Measurements from ENCODE around the gene DCAF11.

Gene DCAF11

DNA sequence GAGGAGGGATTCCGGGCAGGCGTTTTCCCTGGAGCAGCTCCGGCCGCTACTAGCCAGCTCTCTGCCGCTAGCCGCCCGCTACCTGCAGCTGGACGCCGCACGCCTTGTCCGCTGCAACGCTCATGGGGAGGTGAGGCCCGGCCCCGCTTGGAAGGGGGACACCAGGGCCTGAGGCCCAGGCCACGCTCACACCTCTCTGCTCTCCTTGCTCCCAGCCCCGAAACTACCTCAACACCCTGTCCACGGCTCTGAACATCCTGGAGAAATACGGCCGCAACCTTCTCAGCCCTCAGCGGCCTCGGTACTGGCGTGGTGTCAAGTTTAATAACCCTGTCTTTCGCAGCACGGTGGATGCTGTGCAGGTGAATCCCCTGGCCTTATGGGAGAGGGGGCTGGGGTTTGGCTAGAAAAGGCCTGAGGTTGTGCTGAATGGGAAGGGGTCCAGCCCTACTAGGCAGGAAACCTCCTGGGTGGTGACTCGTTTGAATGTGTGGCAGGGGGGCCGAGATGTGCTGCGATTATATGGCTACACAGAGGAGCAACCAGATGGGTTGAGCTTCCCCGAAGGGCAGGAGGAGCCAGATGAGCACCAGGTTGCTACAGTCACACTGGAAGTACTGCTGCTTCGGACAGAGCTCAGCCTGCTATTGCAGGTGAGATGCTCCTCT is 33.3 kb downstream of the DCAF11 start:
- Mint-ChIP-seq H3K9me3 (no peaks in the 10 kb centered on the region), H3K36me3 (peaks cover 12% of the 10 kb centered on the region), H3K4me3 (peak overlapping the region; percentile 99), H3K27me3 (no peaks in the 10 kb centered on the region), H3K27ac (peak overlapping the region; percentile 70), H3K4me1 (peaks cover 56% of the 10 kb centered on the region)

DNA sequence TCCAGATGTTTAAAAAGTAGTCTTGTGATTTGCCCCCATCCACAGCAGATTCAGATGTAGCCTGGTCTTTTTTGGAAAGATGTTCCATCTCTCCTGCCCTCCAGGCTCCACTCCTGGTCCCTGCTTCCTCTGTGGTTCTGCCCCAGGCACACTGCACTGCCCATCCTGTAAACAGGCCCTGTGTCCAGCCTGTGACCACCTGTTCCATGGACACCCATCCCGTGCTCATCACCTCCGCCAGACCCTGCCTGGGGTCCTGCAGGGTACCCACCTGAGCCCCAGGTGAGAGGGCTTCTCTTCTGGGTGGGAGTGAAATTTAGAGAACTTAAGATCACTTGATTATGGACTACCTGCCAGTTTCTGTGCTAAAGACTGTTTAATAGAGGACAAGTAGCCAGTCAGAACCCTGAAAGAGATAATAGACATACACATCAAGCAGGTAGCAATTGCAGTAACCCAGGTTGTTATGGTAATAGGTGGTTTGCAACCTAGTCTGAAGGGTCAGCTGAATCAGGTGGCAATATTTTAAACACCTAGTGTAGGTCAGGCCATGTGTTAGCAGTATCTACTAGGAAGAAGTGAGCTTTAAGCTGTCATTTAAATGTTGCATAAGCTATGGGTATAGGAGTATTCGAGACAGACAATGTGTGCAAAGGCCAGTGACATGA is 34.9 kb downstream of the DCAF11 start:
- Mint-ChIP-seq H3K27ac (no peak overlapping the region), H3K27me3 (no peaks in the 10 kb centered on the region), H3K9me3 (no peaks in the 10 kb centered on the region), H3K4me1 (peaks cover 43% of the 10 kb centered on the region), H3K36me3 (peaks cover 8% of the 10 kb centered on the region), H3K4me3 (peak overlapping the region; percentile 99)

DNA sequence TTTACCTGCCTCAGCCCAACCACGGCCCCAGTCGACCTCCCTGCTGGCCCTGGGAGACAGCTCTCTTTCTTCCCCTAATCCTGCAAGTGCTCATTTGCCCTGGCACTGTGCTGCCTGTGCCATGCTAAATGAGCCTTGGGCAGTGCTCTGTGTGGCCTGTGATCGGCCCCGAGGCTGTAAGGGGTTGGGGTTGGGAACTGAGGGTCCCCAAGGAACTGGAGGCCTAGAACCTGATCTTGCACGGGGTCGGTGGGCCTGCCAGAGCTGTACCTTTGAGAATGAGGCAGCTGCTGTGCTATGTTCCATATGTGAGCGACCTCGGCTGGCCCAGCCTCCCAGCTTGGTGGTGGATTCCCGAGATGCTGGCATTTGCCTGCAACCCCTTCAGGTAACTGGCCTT is 35.5 kb downstream of the DCAF11 start:
- Mint-ChIP-seq H3K36me3 (peaks cover 8% of the 10 kb centered on the region), H3K27me3 (no peaks in the 10 kb centered on the region), H3K4me1 (peaks cover 38% of the 10 kb centered on the region), H3K27ac (no peak overlapping the region), H3K4me3 (no peak overlapping the region), H3K9me3 (no peaks in the 10 kb centered on the region)

DNA sequence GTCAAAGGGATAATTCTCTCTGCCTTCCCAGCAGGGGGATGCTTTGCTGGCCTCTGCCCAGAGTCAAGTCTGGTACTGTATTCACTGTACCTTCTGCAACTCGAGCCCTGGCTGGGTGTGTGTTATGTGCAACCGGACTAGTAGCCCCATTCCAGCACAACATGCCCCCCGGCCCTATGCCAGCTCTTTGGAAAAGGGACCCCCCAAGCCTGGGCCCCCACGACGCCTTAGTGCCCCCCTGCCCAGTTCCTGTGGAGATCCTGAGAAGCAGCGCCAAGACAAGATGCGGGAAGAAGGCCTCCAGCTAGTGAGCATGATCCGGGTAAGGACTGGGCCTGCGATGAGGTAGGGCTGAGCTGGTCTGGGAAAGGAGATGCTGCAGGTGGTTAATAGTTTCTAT is 36.0 kb downstream of the DCAF11 start:
- Mint-ChIP-seq H3K27me3 (no peaks in the 10 kb centered on the region), H3K4me3 (peak overlapping the region; percentile 19), H3K9me3 (no peaks in the 10 kb centered on the region), H3K27ac (no peak overlapping the region), H3K4me1 (peaks cover 33% of the 10 kb centered on the region), H3K36me3 (peaks cover 9% of the 10 kb centered on the region)

DNA sequence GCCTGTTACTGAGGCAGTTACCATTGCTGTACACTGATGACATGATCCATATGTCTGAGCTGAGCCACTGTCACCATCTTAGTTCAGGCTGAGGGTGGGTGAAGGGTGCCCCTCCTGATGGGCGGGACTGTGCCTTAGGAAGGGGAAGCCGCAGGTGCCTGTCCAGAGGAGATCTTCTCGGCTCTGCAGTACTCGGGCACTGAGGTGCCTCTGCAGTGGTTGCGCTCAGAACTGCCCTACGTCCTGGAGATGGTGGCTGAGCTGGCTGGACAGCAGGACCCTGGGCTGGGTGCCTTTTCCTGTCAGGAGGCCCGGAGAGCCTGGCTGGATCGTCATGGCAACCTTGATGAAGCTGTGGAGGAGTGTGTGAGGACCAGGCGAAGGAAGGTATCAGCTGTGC is 36.4 kb downstream of the DCAF11 start:
- Mint-ChIP-seq H3K27me3 (no peaks in the 10 kb centered on the region), H3K4me1 (peaks cover 29% of the 10 kb centered on the region), H3K4me3 (no peak overlapping the region), H3K9me3 (no peaks in the 10 kb centered on the region), H3K36me3 (peaks cover 8% of the 10 kb centered on the region), H3K27ac (no peak overlapping the region)

DNA sequence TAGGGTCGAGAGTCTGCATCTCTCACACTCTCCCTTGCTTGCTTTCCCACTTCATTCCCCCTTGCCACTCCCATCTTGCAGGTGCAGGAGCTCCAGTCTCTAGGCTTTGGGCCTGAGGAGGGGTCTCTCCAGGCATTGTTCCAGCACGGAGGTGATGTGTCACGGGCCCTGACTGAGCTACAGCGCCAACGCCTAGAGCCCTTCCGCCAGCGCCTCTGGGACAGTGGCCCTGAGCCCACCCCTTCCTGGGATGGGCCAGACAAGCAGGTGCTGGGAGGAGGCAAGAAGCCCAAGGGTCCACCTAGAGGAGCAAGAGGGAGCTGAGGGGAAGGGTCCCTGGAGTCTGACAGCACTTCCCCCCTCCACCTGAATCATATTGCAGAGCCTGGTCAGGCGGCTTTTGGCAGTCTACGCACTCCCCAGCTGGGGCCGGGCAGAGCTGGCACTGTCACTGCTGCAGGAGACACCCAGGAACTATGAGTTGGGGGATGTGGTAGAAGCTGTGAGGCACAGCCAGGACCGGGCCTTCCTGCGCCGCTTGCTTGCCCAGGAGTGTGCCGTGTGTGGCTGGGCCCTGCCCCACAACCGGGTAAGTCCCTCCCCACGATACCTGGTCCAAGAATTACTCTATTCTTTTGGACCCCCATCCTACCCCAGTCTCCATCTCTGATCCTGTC is 37.0 kb downstream of the DCAF11 start:
- no peaks in the 10 kb centered on the region for H3K9me3 Mint-ChIP-seq
- H3K27ac Mint-ChIP-seq = no peak overlapping the region
- H3K4me1 Mint-ChIP-seq = peaks cover 29% of the 10 kb centered on the region
- no peak overlapping the region for H3K4me3 Mint-ChIP-seq
- no peaks in the 10 kb centered on the region for H3K27me3 Mint-ChIP-seq
- H3K36me3 Mint-ChIP-seq = peaks cover 8% of the 10 kb centered on the region

DNA sequence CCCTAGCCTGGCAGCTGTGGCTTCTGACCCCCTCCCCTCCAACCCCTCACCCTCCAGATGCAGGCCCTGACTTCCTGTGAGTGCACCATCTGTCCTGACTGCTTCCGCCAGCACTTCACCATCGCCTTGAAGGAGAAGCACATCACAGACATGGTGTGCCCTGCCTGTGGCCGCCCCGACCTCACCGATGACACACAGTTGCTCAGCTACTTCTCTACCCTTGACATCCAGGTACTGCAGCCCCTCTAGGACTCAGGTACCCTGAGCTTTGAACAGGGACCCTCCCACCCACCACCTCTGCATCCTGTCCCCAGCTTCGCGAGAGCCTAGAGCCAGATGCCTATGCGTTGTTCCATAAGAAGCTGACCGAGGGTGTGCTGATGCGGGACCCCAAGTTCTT is 40.5 kb downstream of the DCAF11 start:
- no peaks in the 10 kb centered on the region for H3K27me3 Mint-ChIP-seq
- H3K4me1 Mint-ChIP-seq = peaks cover 13% of the 10 kb centered on the region
- no peak overlapping the region for H3K27ac Mint-ChIP-seq
- peaks cover 8% of the 10 kb centered on the region for H3K36me3 Mint-ChIP-seq
- H3K4me3 Mint-ChIP-seq = no peak overlapping the region
- H3K9me3 Mint-ChIP-seq = no peaks in the 10 kb centered on the region

DNA sequence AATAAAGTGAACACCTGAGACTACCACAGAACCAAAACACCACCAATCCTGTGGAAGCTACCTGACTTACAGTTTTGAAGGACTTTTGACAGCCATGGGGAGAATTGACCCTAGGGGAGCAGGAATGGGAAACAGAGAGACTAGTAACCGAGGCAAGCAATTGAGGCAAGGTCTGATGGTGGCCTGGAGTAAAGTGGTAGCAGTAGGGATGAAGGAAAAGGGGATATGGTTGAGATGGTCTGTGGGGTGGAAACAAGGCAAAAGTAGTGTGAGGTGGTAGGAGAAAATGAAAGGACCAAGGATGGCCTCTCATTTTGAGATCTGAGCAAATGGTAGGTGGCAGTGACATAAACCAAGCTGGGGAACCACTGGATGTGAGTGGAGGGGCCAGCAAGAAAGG is 42.3 kb downstream of the DCAF11 start:
- Mint-ChIP-seq H3K36me3 (peaks cover 5% of the 10 kb centered on the region), H3K4me3 (no peak overlapping the region), H3K9me3 (no peaks in the 10 kb centered on the region), H3K4me1 (peaks cover 18% of the 10 kb centered on the region), H3K27me3 (no peaks in the 10 kb centered on the region), H3K27ac (peak overlapping the region; percentile 0)

DNA sequence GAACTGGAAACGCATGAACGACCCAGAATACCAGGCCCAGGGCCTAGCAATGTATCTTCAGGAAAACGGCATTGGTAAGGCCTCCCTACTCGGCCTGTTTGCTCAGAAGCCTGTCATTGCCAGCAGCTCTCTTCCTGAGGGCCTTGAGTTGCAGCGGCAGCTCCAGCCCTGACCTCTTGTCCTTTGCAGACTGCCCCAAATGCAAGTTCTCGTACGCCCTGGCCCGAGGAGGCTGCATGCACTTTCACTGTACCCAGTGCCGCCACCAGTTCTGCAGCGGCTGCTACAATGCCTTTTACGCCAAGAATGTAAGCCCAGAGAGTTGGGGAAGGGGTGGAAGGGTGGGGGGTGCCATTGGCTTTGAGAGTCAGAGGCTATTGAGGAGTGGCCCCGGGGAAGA is 42.8 kb downstream of the DCAF11 start:
- H3K27me3 Mint-ChIP-seq = no peaks in the 10 kb centered on the region
- peak overlapping the region; percentile 0 for H3K27ac Mint-ChIP-seq
- peaks cover 23% of the 10 kb centered on the region for H3K4me1 Mint-ChIP-seq
- no peak overlapping the region for H3K4me3 Mint-ChIP-seq
- H3K9me3 Mint-ChIP-seq = no peaks in the 10 kb centered on the region
- H3K36me3 Mint-ChIP-seq = peaks cover 7% of the 10 kb centered on the region

DNA sequence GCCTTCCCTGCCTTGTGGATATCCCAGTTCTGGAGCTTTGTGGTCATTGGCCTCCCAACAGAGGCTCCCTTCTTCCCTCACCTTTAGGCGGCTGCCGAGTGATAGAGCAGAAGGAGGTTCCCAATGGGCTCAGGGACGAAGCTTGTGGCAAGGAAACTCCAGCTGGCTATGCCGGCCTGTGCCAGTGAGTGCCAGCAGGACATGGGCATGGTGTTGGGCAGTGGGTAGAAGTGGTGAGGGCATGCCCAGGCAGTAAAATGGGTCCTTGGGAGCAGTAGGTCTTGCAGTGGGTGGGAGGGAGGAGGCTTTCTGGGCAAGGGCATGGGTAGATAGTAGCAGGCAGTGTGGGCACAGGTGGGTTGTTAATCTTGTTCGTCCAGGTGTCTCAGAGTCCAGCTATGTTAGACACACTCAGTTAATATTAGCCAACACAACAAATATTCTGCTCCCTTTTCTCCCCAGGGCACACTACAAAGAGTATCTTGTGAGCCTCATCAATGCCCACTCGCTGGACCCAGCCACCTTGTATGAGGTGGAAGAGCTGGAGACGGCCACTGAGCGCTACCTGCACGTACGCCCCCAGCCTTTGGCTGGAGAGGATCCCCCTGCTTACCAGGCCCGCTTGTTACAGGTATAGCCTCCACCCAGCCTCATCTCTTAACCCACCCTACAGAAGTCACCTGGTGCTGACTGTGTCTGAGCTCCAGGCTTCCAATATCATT is 45.4 kb downstream of the DCAF11 start:
- peaks cover 47% of the 10 kb centered on the region for H3K4me1 Mint-ChIP-seq
- H3K4me3 Mint-ChIP-seq = peak overlapping the region; percentile 33
- peak overlapping the region; percentile 93 for H3K27ac Mint-ChIP-seq
- H3K27me3 Mint-ChIP-seq = no peaks in the 10 kb centered on the region
- H3K9me3 Mint-ChIP-seq = no peaks in the 10 kb centered on the region
- H3K36me3 Mint-ChIP-seq = peaks cover 17% of the 10 kb centered on the region

DNA sequence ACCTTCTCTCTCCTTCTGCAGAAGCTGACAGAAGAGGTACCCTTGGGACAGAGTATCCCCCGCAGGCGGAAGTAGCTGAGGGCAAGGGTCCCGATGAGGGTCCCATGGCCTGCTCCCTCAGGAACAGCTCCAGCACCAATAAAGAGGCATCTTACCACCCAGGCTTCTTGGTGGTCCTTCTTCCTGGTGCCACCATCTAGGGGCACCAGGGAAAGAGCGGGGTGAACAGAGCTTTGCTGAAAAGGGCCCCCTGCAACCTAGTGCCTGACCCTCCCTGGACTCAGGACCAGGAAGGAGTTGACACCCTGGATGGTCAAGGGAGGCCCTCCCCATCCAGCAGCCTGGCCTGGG is 45.9 kb downstream of the DCAF11 start:
- peaks cover 17% of the 10 kb centered on the region for H3K36me3 Mint-ChIP-seq
- peak overlapping the region; percentile 33 for H3K4me3 Mint-ChIP-seq
- H3K4me1 Mint-ChIP-seq = peaks cover 52% of the 10 kb centered on the region
- peak overlapping the region; percentile 100 for H3K27ac Mint-ChIP-seq
- no peaks in the 10 kb centered on the region for H3K27me3 Mint-ChIP-seq
- no peaks in the 10 kb centered on the region for H3K9me3 Mint-ChIP-seq

DNA sequence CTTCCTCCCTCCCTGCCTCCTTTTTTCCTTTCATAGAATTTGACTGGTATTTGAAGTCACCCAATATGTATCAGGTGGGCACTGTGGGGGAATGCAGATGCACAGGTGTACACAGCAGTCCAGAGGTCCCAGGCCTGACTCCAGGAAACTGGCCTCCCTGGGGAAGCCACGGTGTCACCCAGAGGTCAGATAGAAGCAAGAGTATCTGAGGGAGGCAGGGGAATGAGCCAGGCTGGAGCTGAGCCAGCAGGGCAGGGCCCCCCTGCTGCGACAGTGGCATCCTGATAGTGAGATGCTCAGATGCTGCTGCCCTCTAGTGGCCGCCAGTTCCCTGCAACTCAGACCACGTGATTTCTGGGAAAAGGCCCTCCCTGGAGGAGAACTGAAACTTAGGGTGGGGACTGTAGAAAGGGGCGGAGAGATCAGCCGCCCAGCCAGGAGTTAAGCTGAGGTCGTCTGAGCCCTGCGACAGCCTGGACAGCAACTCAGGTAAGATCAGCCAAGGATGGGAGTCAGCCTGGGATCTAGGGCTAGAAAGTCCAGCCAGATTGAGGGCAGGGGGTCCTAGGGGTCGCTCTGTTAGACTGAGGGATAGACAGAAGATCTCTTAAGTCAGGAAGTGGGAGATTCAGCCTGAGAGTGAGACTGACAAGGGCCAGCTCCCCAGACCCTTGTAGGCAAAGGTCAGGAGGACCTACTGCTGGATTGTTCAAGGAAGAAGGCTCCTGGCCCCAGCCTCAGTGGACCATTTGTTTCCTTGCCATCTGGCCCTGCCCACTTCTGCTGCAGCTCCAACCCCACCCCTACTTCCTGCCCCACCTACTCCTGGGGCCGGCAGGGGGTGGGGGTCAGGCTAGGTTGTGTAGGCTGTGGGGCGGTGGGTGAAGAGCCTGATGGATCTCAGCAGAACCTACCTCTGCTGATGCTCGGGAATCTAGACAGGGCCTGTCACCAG is 46.5 kb downstream of the DCAF11 start, which contains the start of gene IRF9:
TSS of gene IRF9 (plus strand) at position 416 of the 955 bp plus-strand sequence. CDS start 880 bp downstream, outside the sequence.
- Mint-ChIP-seq H3K4me3 (peak within 1 kb of the TSS; percentile 98), H3K27me3 (no peaks in the 10 kb centered on the region), H3K27ac (peak within 1 kb of the TSS; percentile 100), H3K9me3 (no peaks in the 10 kb centered on the region), H3K4me1 (peaks cover 58% of the 10 kb centered on the region), H3K36me3 (peaks cover 19% of the 10 kb centered on the region)

DNA sequence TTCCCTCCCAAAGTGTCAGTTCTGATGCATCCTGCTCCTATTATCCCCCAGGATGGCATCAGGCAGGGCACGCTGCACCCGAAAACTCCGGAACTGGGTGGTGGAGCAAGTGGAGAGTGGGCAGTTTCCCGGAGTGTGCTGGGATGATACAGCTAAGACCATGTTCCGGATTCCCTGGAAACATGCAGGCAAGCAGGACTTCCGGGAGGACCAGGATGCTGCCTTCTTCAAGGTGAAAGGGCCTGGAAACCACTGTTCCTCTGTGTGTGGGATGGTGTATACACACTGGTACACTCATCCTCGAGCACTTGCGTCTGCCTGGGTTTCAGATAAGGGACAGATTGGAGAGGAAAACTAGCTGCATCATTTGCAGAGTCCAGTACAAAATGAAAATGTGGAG is 47.5 kb downstream of the DCAF11 start:
- Mint-ChIP-seq H3K9me3 (no peaks in the 10 kb centered on the region), H3K36me3 (peaks cover 23% of the 10 kb centered on the region), H3K27me3 (no peaks in the 10 kb centered on the region), H3K27ac (peak overlapping the region; percentile 100), H3K4me3 (peak overlapping the region; percentile 98), H3K4me1 (peaks cover 64% of the 10 kb centered on the region)

DNA sequence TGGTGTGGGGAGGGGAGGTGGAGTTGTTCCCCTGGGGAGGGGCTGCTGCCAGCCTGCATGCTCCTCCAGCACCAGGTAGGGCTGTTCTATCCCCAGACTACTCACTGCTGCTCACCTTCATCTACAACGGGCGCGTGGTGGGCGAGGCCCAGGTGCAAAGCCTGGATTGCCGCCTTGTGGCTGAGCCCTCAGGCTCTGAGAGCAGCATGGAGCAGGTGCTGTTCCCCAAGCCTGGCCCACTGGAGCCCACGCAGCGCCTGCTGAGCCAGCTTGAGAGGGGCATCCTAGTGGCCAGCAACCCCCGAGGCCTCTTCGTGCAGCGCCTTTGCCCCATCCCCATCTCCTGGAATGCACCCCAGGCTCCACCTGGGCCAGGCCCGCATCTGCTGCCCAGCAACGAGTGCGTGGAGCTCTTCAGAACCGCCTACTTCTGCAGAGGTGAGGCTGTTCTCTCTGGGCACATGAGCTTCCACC is 50.0 kb downstream of the DCAF11 start:
- H3K9me3 Mint-ChIP-seq = no peaks in the 10 kb centered on the region
- peak overlapping the region; percentile 15 for H3K4me3 Mint-ChIP-seq
- H3K27me3 Mint-ChIP-seq = no peaks in the 10 kb centered on the region
- H3K27ac Mint-ChIP-seq = peak overlapping the region; percentile 77
- H3K36me3 Mint-ChIP-seq = peaks cover 32% of the 10 kb centered on the region
- peaks cover 74% of the 10 kb centered on the region for H3K4me1 Mint-ChIP-seq

DNA sequence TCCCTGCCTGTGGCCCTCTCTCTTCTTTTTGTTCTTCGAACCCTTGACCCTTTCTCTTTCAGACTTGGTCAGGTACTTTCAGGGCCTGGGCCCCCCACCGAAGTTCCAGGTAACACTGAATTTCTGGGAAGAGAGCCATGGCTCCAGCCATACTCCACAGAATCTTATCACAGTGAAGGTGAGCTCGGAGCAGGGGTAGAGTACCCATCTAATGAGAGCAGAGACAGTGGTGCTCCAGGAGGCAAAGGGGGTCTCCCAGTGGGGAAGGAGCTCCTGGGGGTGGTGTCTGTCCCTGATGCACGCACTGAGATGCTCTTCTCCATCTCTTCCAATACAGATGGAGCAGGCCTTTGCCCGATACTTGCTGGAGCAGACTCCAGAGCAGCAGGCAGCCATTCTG is 51.2 kb downstream of the DCAF11 start:
- Mint-ChIP-seq H3K27me3 (no peaks in the 10 kb centered on the region), H3K4me1 (peaks cover 69% of the 10 kb centered on the region), H3K27ac (peak overlapping the region; percentile 30), H3K4me3 (peak overlapping the region; percentile 23), H3K36me3 (peaks cover 34% of the 10 kb centered on the region), H3K9me3 (no peaks in the 10 kb centered on the region)

Measured in activated naive CD4-positive, alpha-beta T cell treated with anti-CD3 and anti-CD28 coated beads, Interleukin-2, amount 50 U/mL, for 24 hours (primary cell).